ENCODE results near the gene GPLD1. TPM values are rescaled to one million over a fixed set of nuclear protein-coding genes. Genes with fewer than 3 reads are reported as not detected.

The GPLD1 gene
- total and polyA plus RNA-seq, 2 donors (not counting 1 experiment from before 2014, with no cell fraction given): under 0.01 to 0.07 TPM

- no peaks in the 10 kb centered on the region for H3K27me3 ChIP-seq (ENCODE audit: control insufficient read depth, insufficient read depth, low read length)
- no peak overlapping the region for H2AFZ ChIP-seq (ENCODE audit: low read length)
- peak in 1 of 2 donors; percentile 64 for DNase-seq (ENCODE audit: low read depth in 2 of 2)
- no peak overlapping the region for H3K4me2 ChIP-seq (ENCODE audit: extremely low read depth, insufficient read depth, low read length)
- no peak overlapping the region for H3K4me3 ChIP-seq (replicated peaks in 1 of 4; ENCODE audit: control extremely low read depth in 1 of 4, insufficient read depth in 1 of 4, low read depth in 3 of 4, low read length in 4 of 4)
- no peak overlapping the region for H3K27ac ChIP-seq (ENCODE audit: insufficient read depth, low read length)
- no peak overlapping the region for H3K9ac ChIP-seq (ENCODE audit: insufficient read depth, low read length)
- no peaks in the 10 kb centered on the region for H3K9me3 ChIP-seq (ENCODE audit: control insufficient read depth, insufficient read depth, low read depth, low read length)
- H3K4me1 ChIP-seq (ENCODE audit: control insufficient read depth, extremely low read depth, insufficient read depth, low read length): no peaks in the 10 kb centered on the region
- H3K79me2 ChIP-seq (ENCODE audit: control insufficient read depth, insufficient read depth, low read length): no peaks in the 10 kb centered on the region
- no peaks in the 10 kb centered on the region for H3K36me3 ChIP-seq (ENCODE audit: control insufficient read depth, insufficient read depth, low read length)
- H4K20me1 ChIP-seq (ENCODE audit: control insufficient read depth, extremely low read depth, insufficient read depth, low read length): no peaks in the 10 kb centered on the region
- no peak for TF ChIP-seq CTCF (conservative IDR thresholded peaks at IDR 0.05 in 1 of 2, IDR thresholded peaks at IDR 0.05 in 1 of 2; ENCODE audit: low read depth in 1 of 2, low read length in 2 of 2)
- TF ChIP-seq EZH2 (IDR thresholded peaks at IDR 0.05; ENCODE audit: low read length, missing control alignments): no peak
Measured at GRCh38 chr6:24522228-24523176, 33.1 kb upstream of the GPLD1 start.

DNA sequence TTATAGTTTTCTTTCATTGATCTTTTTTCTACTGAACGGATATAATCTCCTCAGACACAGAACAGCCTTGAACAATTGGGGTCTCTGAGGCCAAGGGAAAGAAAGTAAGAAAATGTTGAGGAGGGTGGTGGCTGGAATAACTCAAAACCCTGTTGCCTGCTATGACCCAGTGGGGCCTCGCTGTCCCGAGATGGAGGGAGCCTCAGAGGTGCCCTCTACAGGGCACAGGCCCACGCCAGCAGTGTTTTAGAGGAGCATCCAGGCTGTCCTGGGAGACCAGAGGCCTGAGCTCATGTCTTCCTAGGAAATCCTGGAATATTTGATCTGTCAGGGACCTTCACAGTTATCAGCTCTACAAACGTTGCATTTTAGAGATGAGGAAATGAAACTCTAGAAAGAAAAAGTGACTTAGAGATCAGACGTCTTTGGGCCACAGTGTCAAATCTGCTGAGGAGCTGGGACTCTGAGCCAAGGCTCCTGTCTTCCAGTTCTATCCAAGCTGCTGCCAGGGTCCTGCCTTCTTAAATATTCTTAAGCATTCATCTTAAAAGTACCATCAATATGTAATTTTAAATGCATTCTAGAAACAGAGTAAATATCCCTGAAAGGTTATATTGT lies 31.7 kb upstream of the GPLD1 start:
- Histone ChIP-seq H3K4me1 (ENCODE audit: control insufficient read depth, extremely low read depth, insufficient read depth, low read length) (no peaks in the 10 kb centered on the region), H2AFZ (ENCODE audit: low read length) (no peak overlapping the region), H3K9ac (ENCODE audit: insufficient read depth, low read length) (no peak overlapping the region), H3K9me3 (ENCODE audit: control insufficient read depth, insufficient read depth, low read depth, low read length) (no peaks in the 10 kb centered on the region), H3K27ac (ENCODE audit: insufficient read depth, low read length) (no peak overlapping the region), H3K27me3 (ENCODE audit: control insufficient read depth, insufficient read depth, low read length) (no peaks in the 10 kb centered on the region), H3K79me2 (ENCODE audit: control insufficient read depth, insufficient read depth, low read length) (no peaks in the 10 kb centered on the region), H3K36me3 (ENCODE audit: control insufficient read depth, insufficient read depth, low read length) (no peaks in the 10 kb centered on the region), H3K4me3 (replicated peaks in 1 of 4; ENCODE audit: control extremely low read depth in 1 of 4, insufficient read depth in 1 of 4, low read depth in 3 of 4, low read length in 4 of 4) (no peak overlapping the region), H3K4me2 (ENCODE audit: extremely low read depth, insufficient read depth, low read length) (no peak overlapping the region), H4K20me1 (ENCODE audit: control insufficient read depth, extremely low read depth, insufficient read depth, low read length) (no peaks in the 10 kb centered on the region)
- TF ChIP-seq EZH2 (IDR thresholded peaks at IDR 0.05; ENCODE audit: low read length, missing control alignments) (no peak), CTCF (conservative IDR thresholded peaks at IDR 0.05 in 1 of 2, IDR thresholded peaks at IDR 0.05 in 1 of 2; ENCODE audit: low read depth in 1 of 2, low read length in 2 of 2) (peak; percentile 71 to 75)
- peak in 1 of 2 donors; percentile 18 for DNase-seq (ENCODE audit: low read depth in 2 of 2)
